HFF-Myc (cell line): ENCODE data around the gene SETD4.

Experiments
- DNase-seq: peaks from one replicate; pipeline ENCODE4 v3.0.0-alpha.2; 2011; ENCODE audit warnings: low read depth; ENCODE audit errors: extremely low read depth
- H3K4me3 ChIP-seq: replicated peaks from 2 replicates; pipeline ENCODE4 v1.5.1; 2011; ENCODE audit warnings: low read depth, mild to moderate bottlenecking, control low read depth, low read length
- CTCF ChIP-seq: IDR thresholded peaks from 2 replicates; pipeline ENCODE4 v1.5.1; 2012; ENCODE audit warnings: mild to moderate bottlenecking, low read depth, low read length, control low read depth; ENCODE audit errors: missing control alignments

The SETD4 gene

DNA sequence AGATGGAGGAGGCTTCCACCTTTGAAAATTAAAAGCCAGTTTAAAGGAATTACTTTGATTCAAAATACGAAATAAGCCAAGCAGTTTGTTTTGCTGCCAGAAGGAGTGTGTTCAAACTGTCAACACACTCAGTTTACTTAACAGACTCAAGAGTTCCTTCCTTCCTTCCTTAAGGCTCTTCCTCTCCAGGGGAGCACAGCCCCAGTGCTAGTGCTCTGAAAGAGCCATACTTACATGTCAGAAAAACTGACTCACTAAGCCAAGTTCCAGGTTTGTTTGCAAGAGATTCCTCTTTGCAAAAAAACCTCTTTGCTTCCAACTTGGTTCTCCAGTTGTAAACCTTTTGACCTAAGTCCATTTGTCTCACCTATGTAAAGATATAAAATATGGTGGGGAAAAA, 14.3 kb downstream of the SETD4 start:
- no peak for DNase-seq
- TF ChIP-seq CTCF: no peak

DNA sequence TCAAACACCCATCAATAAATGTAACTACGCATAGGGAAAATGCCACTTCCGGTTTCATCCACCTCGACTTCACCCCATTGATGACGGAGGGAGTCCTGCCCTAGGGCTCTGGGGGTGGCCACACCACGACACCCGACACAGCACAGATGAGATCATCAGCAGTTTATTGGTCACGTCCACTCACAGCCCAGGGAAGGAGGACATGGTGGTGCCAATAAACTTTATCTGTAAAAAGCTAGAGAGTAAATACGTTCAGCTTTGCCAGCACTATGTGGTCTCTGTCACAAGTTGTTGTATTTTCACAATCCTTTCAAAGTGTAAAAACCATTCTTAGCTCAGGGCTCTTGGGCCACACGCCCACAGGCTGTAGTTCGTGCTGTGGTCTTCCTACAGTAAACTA, 16.3 kb downstream of the SETD4 start:
- no peak for TF ChIP-seq CTCF
- H3K4me3 ChIP-seq: no peak overlapping the region
- no peak for DNase-seq

More for the DNA sequence above, 14.3 kb downstream of the SETD4 start:
- no peak overlapping the region for H3K4me3 ChIP-seq

GRCh38 chr21:36041910-36042309, 18.4 kb downstream of the SETD4 start:
- DNase-seq: no peak

GRCh38 chr21:36040389-36040788, 19.9 kb downstream of the SETD4 start:
- no peak for TF ChIP-seq CTCF
- H3K4me3 ChIP-seq: no peak overlapping the region
- DNase-seq: no peak

More at GRCh38 chr21:36041910-36042309, 18.4 kb downstream of the SETD4 start:
- TF ChIP-seq CTCF: no peak
- no peak overlapping the region for H3K4me3 ChIP-seq

GRCh38 chr21:36039861-36040260, 20.5 kb downstream of the SETD4 start:
- DNase-seq: no peak
- no peak for TF ChIP-seq CTCF
- H3K4me3 ChIP-seq: no peak overlapping the region

DNA sequence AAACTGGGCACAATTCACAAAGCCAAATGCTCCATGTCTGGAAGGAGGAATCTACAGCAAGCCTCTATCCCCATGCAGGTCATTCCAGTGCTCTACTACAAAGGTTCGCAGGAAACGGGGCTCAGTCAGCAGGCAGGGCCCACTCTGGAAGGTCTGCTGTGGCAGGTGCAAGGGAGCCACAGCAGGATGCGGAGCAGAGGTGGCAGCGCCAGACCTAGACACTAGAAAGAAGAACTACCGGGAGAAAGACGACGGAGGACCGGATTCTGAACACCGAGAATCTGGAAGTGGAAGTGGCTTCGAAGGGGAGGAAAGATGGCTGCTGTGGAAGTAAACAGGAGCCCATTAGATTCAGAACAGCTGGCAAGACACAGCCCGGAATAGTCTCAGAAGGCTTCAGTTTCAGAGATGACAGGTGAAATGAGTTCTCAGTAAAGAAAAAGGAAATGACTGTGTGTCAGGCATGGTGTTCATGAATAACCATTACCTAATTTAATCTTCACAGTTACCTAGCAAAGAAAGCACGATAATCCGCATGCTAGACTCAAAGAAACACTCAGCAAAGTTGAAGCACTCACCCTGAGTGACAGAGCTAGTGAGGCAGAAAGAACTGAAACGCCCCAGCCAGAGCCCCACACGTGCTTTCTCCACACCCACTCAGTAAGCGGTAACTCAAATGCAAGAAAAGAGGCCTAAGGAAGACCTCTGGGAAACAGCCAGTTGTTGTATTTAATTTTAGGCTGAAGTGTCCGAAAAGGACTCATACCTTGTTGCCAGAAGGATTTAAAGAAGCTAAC, 21.4 kb downstream of the SETD4 start:
- H3K4me3 ChIP-seq: no peak overlapping the region
- no peak for DNase-seq
- no peak for TF ChIP-seq CTCF
